ENCODE data around the gene ANKDD1B.

ANKDD1B gene

DNA sequence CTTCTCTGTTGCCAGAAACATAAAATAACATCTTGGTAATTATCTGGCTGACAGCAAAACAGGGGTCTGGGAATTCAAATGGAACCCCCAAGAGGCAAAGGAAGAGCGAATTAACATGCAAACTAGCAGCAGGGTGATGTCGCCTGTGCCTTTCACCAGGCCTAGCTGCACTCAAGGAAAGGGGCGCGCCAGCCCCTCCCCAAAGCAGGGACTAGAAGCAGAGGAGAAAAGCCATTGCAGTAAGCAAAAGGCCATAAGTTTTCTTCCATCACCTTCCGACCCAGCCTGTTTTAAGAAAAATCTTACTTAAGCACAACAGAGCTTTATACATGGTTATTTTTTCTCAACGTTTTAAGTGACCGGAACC, 105.4 kb downstream of the ANKDD1B start:
- peak overlapping the region; percentile 77 for H3K4me3 ChIP-seq (replicated peaks; ENCODE audit: low read depth, low read length)
- DNase-seq (ENCODE audit: extremely low read depth, low read depth): no peak
- TF ChIP-seq, protein P1, sequence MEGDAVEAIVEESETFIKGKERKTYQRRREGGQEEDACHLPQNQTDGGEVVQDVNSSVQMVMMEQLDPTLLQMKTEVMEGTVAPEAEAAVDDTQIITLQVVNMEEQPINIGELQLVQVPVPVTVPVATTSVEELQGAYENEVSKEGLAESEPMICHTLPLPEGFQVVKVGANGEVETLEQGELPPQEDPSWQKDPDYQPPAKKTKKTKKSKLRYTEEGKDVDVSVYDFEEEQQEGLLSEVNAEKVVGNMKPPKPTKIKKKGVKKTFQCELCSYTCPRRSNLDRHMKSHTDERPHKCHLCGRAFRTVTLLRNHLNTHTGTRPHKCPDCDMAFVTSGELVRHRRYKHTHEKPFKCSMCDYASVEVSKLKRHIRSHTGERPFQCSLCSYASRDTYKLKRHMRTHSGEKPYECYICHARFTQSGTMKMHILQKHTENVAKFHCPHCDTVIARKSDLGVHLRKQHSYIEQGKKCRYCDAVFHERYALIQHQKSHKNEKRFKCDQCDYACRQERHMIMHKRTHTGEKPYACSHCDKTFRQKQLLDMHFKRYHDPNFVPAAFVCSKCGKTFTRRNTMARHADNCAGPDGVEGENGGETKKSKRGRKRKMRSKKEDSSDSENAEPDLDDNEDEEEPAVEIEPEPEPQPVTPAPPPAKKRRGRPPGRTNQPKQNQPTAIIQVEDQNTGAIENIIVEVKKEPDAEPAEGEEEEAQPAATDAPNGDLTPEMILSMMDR (IDR thresholded peaks at IDR 0.05; ENCODE audit: low read depth, low read length, missing control alignments): no peak

DNA sequence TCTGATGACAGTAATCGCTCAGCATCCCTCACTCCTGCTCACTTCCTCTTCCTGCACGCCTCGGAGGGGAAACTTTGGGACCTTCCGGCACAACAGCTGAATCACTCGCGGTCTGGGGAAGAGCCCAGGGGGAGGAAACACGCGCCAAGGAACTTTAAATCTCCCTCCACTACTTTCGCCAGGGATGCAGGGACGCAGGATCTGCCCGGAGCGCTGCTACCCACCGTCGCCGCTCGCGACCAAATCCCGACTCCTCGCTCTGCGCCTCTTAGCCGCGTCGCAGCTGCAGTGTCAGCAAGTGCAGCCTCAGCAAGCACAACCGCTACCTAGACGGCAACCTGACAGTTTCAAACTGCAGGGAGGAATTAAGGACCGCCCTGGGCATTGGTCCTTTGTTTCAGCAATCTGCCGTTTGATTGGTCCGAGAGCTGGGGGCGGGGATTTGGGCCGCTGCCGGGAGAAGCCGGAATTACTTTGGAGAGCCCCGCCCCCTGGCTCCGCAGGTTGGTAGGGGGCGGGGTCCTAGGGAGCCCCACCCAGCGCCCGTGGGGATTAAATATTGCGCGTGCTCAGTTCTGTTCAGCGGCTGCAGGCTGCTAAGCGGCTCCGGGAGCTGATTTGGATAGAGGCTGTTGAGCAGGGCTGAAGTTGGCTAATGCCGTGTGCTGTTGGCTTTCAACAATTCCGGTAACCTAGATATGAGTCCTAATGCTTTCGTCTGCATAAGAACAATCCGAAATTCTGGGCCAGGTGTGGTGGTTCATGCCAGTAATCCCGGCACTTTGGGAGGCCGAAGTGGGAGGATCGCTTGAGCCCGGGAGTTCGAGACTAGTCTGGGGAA, 106.0 kb downstream of the ANKDD1B start, which contains the start of gene POC5:
POC5 (minus strand) TSS at position 356 of the 841 bp plus-strand sequence. CDS start 4,500 bp downstream, outside the sequence.
- peak; percentile 87 for DNase-seq (ENCODE audit: extremely low read depth, low read depth)
- TF ChIP-seq, protein P1 (IDR thresholded peaks at IDR 0.05; ENCODE audit: low read depth, low read length, missing control alignments): no peak

DNA sequence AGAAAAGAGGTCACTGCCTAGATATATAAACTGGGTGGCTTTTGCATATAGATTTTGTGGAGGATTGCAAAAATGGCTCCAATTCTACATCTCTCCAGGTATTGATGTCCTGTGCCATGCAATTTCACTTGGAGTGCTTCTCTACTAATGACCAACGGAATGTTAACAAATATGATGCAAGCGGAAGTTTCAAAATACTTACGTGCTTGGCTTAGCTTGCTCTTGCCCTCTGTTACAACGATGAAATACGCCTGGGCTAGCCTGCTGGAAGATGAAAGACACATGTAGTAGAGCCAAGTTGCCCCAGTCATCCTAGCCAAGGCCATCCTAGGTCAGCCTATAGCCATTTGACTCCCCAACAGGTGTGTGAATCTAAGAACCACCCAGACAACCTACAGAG, 109.6 kb downstream of the ANKDD1B start:
- DNase-seq (ENCODE audit: extremely low read depth, low read depth): no peak
- H3K4me3 ChIP-seq (replicated peaks; ENCODE audit: low read depth, low read length): no peak overlapping the region
- TF ChIP-seq, protein P1 (IDR thresholded peaks at IDR 0.05; ENCODE audit: low read depth, low read length, missing control alignments): no peak

More for the DNA sequence above, 106.0 kb downstream of the ANKDD1B start, which contains the start of gene POC5:
- H3K4me3 ChIP-seq (replicated peaks; ENCODE audit: low read depth, low read length): peak within 1 kb of the TSS; percentile 77

Data from HFF-Myc (cell line).